Measurements from ENCODE around the gene NFYC. TPM values are rescaled to one million over a fixed set of nuclear protein-coding genes. Genes with fewer than 3 reads are reported as not detected.

Gene NFYC
- polyA plus RNA-seq, 5 donors, result 76.9 to 91.2 (median 84.1) TPM

DNA sequence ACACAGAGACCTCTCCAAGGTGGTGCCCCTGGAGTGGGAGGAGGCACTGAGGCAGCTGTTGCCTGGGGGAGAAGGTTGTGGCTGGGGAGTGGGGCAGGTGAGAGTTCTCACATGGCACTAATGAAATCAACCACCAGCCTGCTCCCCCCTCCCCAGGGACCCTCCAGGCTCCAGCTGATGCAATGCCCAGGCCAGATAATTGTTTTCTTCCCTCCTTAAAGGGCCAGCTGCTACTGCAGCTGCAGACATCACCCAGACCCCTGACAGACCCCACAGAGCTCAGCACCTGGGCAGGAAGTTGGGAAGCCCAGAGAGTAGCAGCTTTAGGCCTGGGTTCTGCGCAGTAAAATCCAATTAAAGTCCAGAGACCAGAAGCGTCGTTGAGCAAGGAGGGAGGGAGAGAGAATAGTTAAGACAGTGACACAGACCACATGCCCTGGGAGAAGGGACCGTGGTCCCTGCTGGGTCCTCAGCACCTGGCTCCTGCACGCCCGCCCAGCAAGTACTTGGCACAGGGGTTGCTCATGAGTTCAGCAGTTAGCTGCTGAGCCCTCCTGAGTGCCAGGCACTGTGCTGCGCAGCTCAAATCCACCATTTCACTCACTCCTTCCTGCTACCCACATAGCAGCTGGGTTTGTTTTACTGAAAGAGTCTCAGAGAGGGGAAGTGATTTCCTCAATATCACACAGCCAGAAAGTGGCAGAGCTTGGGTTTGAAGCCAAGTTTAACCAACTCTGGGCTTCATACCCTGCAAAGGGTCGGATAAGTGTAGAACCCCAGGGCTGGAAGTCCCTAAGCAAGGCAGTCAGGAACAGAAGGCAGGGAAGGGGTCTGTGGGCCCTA is 28.0 kb upstream of the NFYC start:
- no peak for DNase-seq

- no peak for DNase-seq
Observed at GRCh38 chr1:40664167-40664537, 27.4 kb upstream of the NFYC start.

GRCh38 chr1:40664791-40665190 is 26.7 kb upstream of the NFYC start:
- DNase-seq, result no peak

DNA sequence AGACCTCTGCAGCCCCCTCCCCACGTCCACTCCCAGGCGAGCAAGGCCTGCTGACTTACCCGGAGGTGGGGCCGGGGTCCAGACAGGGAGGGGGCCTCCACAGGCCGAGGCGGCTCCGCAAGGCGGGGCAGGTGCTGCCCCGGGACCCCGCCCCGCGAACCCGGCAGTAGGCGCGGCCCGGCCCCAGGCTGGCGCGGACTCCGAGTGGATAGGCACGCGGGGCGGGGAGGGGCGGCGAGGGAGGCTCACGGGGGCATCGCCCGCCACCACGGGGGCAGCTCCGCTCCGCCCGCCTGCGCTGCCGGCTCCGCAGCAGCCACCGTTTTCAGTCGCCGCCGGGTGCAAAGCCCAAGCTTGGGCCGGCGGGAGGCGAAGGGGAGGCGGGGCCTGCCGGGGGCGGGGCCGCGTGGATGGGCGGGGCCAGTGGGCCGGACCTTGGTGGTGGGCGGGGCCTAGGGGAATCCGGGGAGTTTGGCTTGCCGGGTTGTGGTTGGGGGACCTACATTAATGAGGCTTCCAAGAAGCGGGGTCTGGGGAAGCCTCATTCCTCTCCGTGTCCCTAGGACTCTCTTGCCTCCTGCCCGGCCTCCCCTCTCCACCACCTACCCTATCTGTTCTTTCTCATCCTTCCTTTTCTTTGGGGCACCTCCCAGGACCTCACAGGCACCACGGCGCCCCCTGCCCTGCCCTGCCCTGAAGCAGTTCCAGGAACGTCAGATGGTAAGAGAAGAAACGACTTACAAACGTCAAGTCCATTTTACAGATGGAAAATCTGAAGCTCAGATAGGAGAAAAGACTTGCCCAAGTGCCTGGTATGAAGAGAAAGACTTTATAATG is 26.0 kb upstream of the NFYC start, which contains the start of gene RIMS3:
RIMS3 (minus strand) TSS at position 348 of the 837 bp plus-strand sequence. CDS start 23,757 bp downstream, outside the sequence.
- DNase-seq, result peak; percentile 34 to 37

GRCh38 chr1:40668769-40669525 is 22.6 kb upstream of the NFYC start:
- peak; percentile 36 to 55 for DNase-seq

- DNase-seq, result no peak
Observed at GRCh38 chr1:40673452-40673851, 18.1 kb upstream of the NFYC start.

DNA sequence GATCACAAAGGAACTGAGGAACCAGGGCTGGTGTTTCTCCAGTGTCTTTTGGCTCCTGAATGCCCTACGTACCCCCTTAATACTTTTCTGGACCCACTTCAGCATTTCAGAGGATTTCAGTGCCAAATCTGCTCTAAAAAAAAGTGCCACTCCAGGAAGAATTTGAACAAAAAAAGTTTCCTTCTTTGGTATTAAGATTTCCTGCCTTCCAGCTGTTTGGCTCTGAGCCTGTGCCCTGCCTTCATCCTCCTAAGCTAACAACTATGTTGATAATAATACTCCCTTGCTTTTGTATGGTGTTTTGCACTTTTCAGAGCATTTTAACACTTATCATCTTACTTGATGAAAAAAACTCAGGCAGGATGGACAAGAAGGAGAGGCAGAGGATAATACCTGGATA is 15.0 kb upstream of the NFYC start:
- no peak for DNase-seq

DNA sequence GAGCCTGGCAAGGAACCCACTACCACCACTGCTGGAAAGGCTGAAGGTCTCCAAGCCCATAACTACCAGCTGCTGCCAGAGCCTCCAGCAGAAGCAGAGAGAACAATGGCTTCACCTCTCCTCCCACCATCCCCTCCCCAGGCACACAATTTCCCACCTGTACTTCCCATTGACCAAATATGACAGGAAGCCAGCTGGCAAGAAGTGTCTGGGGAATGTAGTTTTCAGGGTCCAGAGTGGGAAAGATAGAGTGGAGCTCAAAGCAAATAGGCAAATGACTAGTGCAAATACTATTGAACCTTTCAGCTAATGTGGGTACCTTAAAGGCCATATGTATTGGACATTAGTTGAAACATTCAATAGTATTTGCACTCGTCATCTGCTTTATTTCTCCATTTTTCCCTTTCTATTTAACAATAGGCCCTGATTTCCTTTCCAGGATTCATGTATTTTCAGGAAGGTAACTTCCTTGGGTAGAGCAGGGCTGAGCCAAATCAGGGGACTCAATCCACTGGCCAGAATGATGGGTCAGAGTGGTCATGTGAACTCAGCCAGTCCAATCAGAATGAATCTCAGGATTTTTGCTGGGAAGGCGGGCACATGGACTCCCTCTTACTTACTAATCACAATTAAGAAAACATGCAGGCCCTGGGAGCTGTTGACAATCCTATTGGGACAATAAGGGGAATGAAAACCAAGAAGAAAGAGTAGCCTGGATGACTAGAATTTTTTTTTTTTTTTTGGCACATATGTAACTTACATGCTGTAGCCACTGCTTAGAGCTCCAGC is 12.1 kb upstream of the NFYC start:
- DNase-seq, result no peak

- no peak for DNase-seq
Observed at GRCh38 chr1:40684669-40685068, 6.8 kb upstream of the NFYC start.

DNA sequence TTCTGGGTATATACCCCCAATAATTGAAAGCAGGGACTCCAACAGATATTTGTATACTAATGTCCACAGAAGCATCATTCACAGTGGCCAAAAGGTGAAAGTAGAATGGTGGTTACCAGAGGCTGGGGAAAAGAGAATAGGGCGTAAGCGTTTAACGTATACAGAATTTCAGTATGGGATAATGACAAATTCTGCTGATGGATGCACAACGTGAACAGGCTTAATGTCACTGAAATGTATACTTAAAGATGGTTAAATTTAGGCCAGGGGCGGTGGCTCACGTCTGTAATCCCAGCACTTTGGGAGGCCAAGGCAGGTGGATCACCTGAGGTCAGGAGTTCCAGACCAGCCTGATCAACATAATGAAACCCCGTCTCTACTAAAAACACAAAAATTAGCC is 4.4 kb upstream of the NFYC start:
- no peak for DNase-seq

GRCh38 chr1:40687661-40688060 is 3.8 kb upstream of the NFYC start:
- no peak for DNase-seq

DNA sequence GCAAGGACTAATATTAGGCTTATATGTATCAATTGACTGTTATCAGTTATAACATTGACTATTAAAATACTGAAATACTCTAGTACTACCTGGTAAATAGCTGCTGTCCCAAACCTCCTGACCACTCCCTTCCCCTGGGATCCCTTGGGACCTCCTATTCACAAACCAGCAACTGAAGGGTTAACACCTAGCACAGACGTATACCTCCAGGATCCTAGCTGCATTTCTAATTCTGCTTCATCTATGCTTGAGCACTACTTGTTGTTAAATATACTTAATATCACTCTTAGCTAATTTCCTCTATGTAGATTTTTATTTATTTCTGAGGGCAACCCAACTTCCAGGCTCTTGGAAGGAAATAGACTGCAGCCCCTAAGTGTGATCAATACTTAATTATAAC is 1.8 kb upstream of the NFYC start:
- DNase-seq, result no peak

GRCh38 chr1:40690771-40691537 is 550 bp upstream of the NFYC start:
- no peak for DNase-seq

DNA sequence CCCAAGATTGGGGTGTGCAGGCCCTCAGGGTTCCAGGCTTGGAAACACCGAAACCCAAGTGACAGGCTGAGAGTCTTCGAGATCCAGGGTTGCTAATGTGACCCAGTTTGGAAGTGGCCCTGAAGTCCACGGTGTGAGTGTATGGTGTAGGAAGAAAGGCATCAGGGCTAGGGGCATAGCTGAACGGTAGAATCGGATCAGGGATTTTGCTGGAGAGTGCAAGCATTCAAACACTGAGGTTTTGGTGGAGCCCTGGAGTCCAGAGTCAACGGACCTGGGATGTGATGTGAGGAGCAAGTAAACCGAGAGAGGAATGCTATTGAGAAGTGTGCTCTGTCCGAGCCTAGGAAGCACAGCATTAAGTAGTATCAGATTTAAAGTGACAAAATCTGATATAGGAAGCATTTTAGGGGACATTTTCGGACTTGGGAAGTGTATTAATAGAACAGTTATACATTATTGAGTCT is 958 bp downstream of the NFYC start:
- DNase-seq, result no peak

DNA sequence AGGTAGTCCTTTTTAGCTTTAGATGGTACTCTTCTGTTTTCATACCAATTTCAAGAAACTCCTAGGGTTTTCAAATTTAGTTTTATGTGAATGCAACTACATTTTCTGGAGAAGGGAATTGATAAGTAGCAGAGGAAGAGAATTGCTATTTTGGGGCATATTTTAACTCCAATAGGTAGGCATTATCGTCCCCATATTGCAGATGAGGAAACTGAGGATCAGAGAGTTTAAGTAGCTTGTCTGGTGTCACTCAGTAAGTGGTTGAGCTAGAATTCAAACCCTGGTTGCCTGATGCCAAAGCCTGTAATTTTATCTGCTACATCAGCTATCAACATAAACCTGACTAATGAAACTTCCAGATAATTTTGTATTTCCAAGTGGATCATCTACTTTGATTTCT is 1.9 kb downstream of the NFYC start:
- DNase-seq, result no peak

GRCh38 chr1:40694353-40694874 is 2.9 kb downstream of the NFYC start:
- no peak for DNase-seq

DNA sequence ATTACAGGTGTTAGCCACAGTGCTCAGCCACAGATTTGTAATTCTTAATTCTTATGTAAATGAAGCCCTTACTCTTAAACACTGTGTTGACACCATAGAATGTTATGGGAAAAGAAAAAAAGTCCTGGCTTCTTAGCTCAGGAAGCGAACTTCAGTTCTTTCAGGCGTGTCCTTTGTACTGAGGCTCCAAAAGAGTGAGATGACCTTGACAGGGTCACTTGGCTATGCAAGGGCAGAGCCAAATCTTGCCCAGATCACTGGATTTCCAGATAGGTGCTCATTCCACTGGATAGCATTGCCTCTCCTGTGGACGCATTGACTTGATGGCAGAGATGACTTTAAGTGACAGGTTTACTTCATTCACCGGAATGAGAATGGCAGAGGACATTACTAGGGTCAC is 4.8 kb downstream of the NFYC start:
- DNase-seq, result no peak

GRCh38 chr1:40697436-40697835 is 5.9 kb downstream of the NFYC start:
- DNase-seq, result no peak

- no peak for DNase-seq
Observed at GRCh38 chr1:40699787-40700186, 8.3 kb downstream of the NFYC start.

GRCh38 chr1:40701684-40702083 is 10.2 kb downstream of the NFYC start:
- DNase-seq, result no peak
